ENCODE measurements around the gene SORCS2.
"Not testable (repeated sequence)": the region's sequence is repeated elsewhere in the genome, so short reads cannot be mapped to it uniquely, and the experiment has no call there.

SORCS2 gene

GRCh38 chr4:7214359-7214758 lies 22.0 kb downstream of the SORCS2 start:
- Histone ChIP-seq H3K27ac (ENCODE audit: low read depth, low read length) (no peak overlapping the region), H3K9ac (ENCODE audit: low read length) (no peak overlapping the region), H3K36me3 (ENCODE audit: control insufficient read depth, insufficient read depth, low read length) (no peaks in the 10 kb centered on the region), H3K4me1 (ENCODE audit: control insufficient read depth, insufficient read depth, low read length) (no peaks in the 10 kb centered on the region), H3K4me3 (ENCODE audit: low read depth, low read length) (no peak overlapping the region), H3K27me3 (ENCODE audit: control insufficient read depth, insufficient read depth, low read length) (no peaks in the 10 kb centered on the region), H3K9me3 (ENCODE audit: control insufficient read depth, insufficient read depth, low read depth, low read length) (peaks cover 10% of the 10 kb centered on the region)

- H3K4me3 ChIP-seq (ENCODE audit: low read depth, low read length); H3K9ac ChIP-seq (ENCODE audit: low read length); H3K27ac ChIP-seq (ENCODE audit: low read depth, low read length); H3K9me3 ChIP-seq (ENCODE audit: control insufficient read depth, insufficient read depth, low read depth, low read length); H3K4me1 ChIP-seq (ENCODE audit: control insufficient read depth, insufficient read depth, low read length); H3K36me3 ChIP-seq (ENCODE audit: control insufficient read depth, insufficient read depth, low read length); H3K27me3 ChIP-seq (ENCODE audit: control insufficient read depth, insufficient read depth, low read length): not testable (repeated sequence)
These were observed 22.8 kb downstream of the SORCS2 start for GRCh38 chr4:7215187-7215586.

- Histone ChIP-seq H3K9ac (ENCODE audit: low read length) (no peak overlapping the region), H3K9me3 (ENCODE audit: control insufficient read depth, insufficient read depth, low read depth, low read length) (peaks cover 10% of the 10 kb centered on the region)
These were observed 24.7 kb downstream of the SORCS2 start for GRCh38 chr4:7217039-7217438.

GRCh38 chr4:7217474-7218321 lies 25.4 kb downstream of the SORCS2 start:
- H3K4me3 ChIP-seq (ENCODE audit: low read depth, low read length) = no peak overlapping the region
- H3K9ac ChIP-seq (ENCODE audit: low read length) = no peak overlapping the region
- H3K9me3 ChIP-seq (ENCODE audit: control insufficient read depth, insufficient read depth, low read depth, low read length) = peaks cover 10% of the 10 kb centered on the region
- no peak overlapping the region for H3K27ac ChIP-seq (ENCODE audit: low read depth, low read length)
- no peaks in the 10 kb centered on the region for H3K27me3 ChIP-seq (ENCODE audit: control insufficient read depth, insufficient read depth, low read length)
- H3K36me3 ChIP-seq (ENCODE audit: control insufficient read depth, insufficient read depth, low read length) = no peaks in the 10 kb centered on the region
- H3K4me1 ChIP-seq (ENCODE audit: control insufficient read depth, insufficient read depth, low read length) = no peaks in the 10 kb centered on the region

More at GRCh38 chr4:7217039-7217438, 24.7 kb downstream of the SORCS2 start:
- H3K27me3 ChIP-seq (ENCODE audit: control insufficient read depth, insufficient read depth, low read length) = no peaks in the 10 kb centered on the region
- no peak overlapping the region for H3K27ac ChIP-seq (ENCODE audit: low read depth, low read length)
- no peak overlapping the region for H3K4me3 ChIP-seq (ENCODE audit: low read depth, low read length)
- no peaks in the 10 kb centered on the region for H3K36me3 ChIP-seq (ENCODE audit: control insufficient read depth, insufficient read depth, low read length)
- H3K4me1 ChIP-seq (ENCODE audit: control insufficient read depth, insufficient read depth, low read length) = no peaks in the 10 kb centered on the region

- H3K4me1 ChIP-seq (ENCODE audit: control insufficient read depth, insufficient read depth, low read length) = no peaks in the 10 kb centered on the region
- peaks cover 10% of the 10 kb centered on the region for H3K9me3 ChIP-seq (ENCODE audit: control insufficient read depth, insufficient read depth, low read depth, low read length)
- H3K27me3 ChIP-seq (ENCODE audit: control insufficient read depth, insufficient read depth, low read length) = no peaks in the 10 kb centered on the region
- H3K9ac ChIP-seq (ENCODE audit: low read length) = no peak overlapping the region
- H3K27ac ChIP-seq (ENCODE audit: low read depth, low read length) = no peak overlapping the region
- H3K36me3 ChIP-seq (ENCODE audit: control insufficient read depth, insufficient read depth, low read length) = no peaks in the 10 kb centered on the region
- no peak overlapping the region for H3K4me3 ChIP-seq (ENCODE audit: low read depth, low read length)
These were observed 26.3 kb downstream of the SORCS2 start for GRCh38 chr4:7218686-7219085.

GRCh38 chr4:7222521-7222920 lies 30.2 kb downstream of the SORCS2 start:
- no peak overlapping the region for H3K9ac ChIP-seq (ENCODE audit: low read length)
- H3K4me1 ChIP-seq (ENCODE audit: control insufficient read depth, insufficient read depth, low read length) = peaks cover 4% of the 10 kb centered on the region; the same call in 1 of the 2 replicates
- H3K4me3 ChIP-seq (ENCODE audit: low read depth, low read length) = no peak overlapping the region
- H3K27me3 ChIP-seq (ENCODE audit: control insufficient read depth, insufficient read depth, low read length) = no peaks in the 10 kb centered on the region
- no peaks in the 10 kb centered on the region for H3K9me3 ChIP-seq (ENCODE audit: control insufficient read depth, insufficient read depth, low read depth, low read length)
- no peaks in the 10 kb centered on the region for H3K36me3 ChIP-seq (ENCODE audit: control insufficient read depth, insufficient read depth, low read length)
- no peak overlapping the region for H3K27ac ChIP-seq (ENCODE audit: low read depth, low read length)

- Histone ChIP-seq H3K36me3 (ENCODE audit: control insufficient read depth, insufficient read depth, low read length) (no peaks in the 10 kb centered on the region), H3K27ac (ENCODE audit: low read depth, low read length) (no peak overlapping the region), H3K4me1 (ENCODE audit: control insufficient read depth, insufficient read depth, low read length) (peaks cover 4% of the 10 kb centered on the region; the same call in 1 of the 2 replicates), H3K4me3 (ENCODE audit: low read depth, low read length) (no peak overlapping the region), H3K27me3 (ENCODE audit: control insufficient read depth, insufficient read depth, low read length) (no peaks in the 10 kb centered on the region), H3K9ac (ENCODE audit: low read length) (no peak overlapping the region), H3K9me3 (ENCODE audit: control insufficient read depth, insufficient read depth, low read depth, low read length) (no peaks in the 10 kb centered on the region)
These were observed 31.2 kb downstream of the SORCS2 start for GRCh38 chr4:7223541-7223940.

GRCh38 chr4:7224001-7224400 lies 31.7 kb downstream of the SORCS2 start:
- H3K9ac ChIP-seq (ENCODE audit: low read length) = no peak overlapping the region
- H3K4me3 ChIP-seq (ENCODE audit: low read depth, low read length) = no peak overlapping the region
- H3K27me3 ChIP-seq (ENCODE audit: control insufficient read depth, insufficient read depth, low read length) = no peaks in the 10 kb centered on the region
- H3K4me1 ChIP-seq (ENCODE audit: control insufficient read depth, insufficient read depth, low read length) = peaks cover 4% of the 10 kb centered on the region; the same call in 1 of the 2 replicates
- H3K36me3 ChIP-seq (ENCODE audit: control insufficient read depth, insufficient read depth, low read length) = no peaks in the 10 kb centered on the region
- no peak overlapping the region for H3K27ac ChIP-seq (ENCODE audit: low read depth, low read length)
- H3K9me3 ChIP-seq (ENCODE audit: control insufficient read depth, insufficient read depth, low read depth, low read length) = no peaks in the 10 kb centered on the region

- no peaks in the 10 kb centered on the region for H3K36me3 ChIP-seq (ENCODE audit: control insufficient read depth, insufficient read depth, low read length)
- no peaks in the 10 kb centered on the region for H3K27me3 ChIP-seq (ENCODE audit: control insufficient read depth, insufficient read depth, low read length)
- no peak overlapping the region for H3K4me3 ChIP-seq (ENCODE audit: low read depth, low read length)
- H3K27ac ChIP-seq (ENCODE audit: low read depth, low read length) = no peak overlapping the region
- no peaks in the 10 kb centered on the region for H3K9me3 ChIP-seq (ENCODE audit: control insufficient read depth, insufficient read depth, low read depth, low read length)
- no peak overlapping the region for H3K9ac ChIP-seq (ENCODE audit: low read length)
- peaks cover 4% of the 10 kb centered on the region; the same call in 1 of the 2 replicates for H3K4me1 ChIP-seq (ENCODE audit: control insufficient read depth, insufficient read depth, low read length)
These were observed 32.7 kb downstream of the SORCS2 start for GRCh38 chr4:7224878-7225533.

- no peaks in the 10 kb centered on the region for H3K27me3 ChIP-seq (ENCODE audit: control insufficient read depth, insufficient read depth, low read length)
- no peaks in the 10 kb centered on the region for H3K36me3 ChIP-seq (ENCODE audit: control insufficient read depth, insufficient read depth, low read length)
- no peak overlapping the region for H3K27ac ChIP-seq (ENCODE audit: low read depth, low read length)
- H3K9ac ChIP-seq (ENCODE audit: low read length) = no peak overlapping the region
- peaks cover 4% of the 10 kb centered on the region; the same call in 1 of the 2 replicates for H3K4me1 ChIP-seq (ENCODE audit: control insufficient read depth, insufficient read depth, low read length)
- no peaks in the 10 kb centered on the region for H3K9me3 ChIP-seq (ENCODE audit: control insufficient read depth, insufficient read depth, low read depth, low read length)
- H3K4me3 ChIP-seq (ENCODE audit: low read depth, low read length) = no peak overlapping the region
These were observed 34.1 kb downstream of the SORCS2 start for GRCh38 chr4:7226439-7226838.

- Histone ChIP-seq H3K27ac (ENCODE audit: low read depth, low read length) (no peak overlapping the region), H3K9ac (ENCODE audit: low read length) (no peak overlapping the region), H3K4me1 (ENCODE audit: control insufficient read depth, insufficient read depth, low read length) (peaks cover 4% of the 10 kb centered on the region; the same call in 1 of the 2 replicates)
These were observed 34.7 kb downstream of the SORCS2 start for GRCh38 chr4:7227008-7227407.

More at GRCh38 chr4:7227008-7227407, 34.7 kb downstream of the SORCS2 start:
- no peak overlapping the region for H3K4me3 ChIP-seq (ENCODE audit: low read depth, low read length)
- H3K36me3 ChIP-seq (ENCODE audit: control insufficient read depth, insufficient read depth, low read length) = no peaks in the 10 kb centered on the region
- H3K27me3 ChIP-seq (ENCODE audit: control insufficient read depth, insufficient read depth, low read length) = no peaks in the 10 kb centered on the region
- H3K9me3 ChIP-seq (ENCODE audit: control insufficient read depth, insufficient read depth, low read depth, low read length) = no peaks in the 10 kb centered on the region
